ENCODE measurements around the gene THEM4. TPM values are rescaled to one million over a fixed set of nuclear protein-coding genes. Genes with fewer than 3 reads are reported as not detected.

Gene THEM4
- total and polyA plus RNA-seq, 2 of the 8 experiments (the other 6 are each of a cell fraction or from before 2014, with no cell fraction given), result 9.9 to 11.2 TPM

GRCh38 chr1:151833172-151833900, 76.0 kb downstream of the THEM4 start:
- Histone ChIP-seq H3K27me3 (replicated peaks in 1 of 4; ENCODE audit: control insufficient read depth in 3 of 4, extremely low read depth in 1 of 4, insufficient read depth in 3 of 4, low read length in 3 of 4) (peaks cover 10 to 17% (median 16%) of the 10 kb centered on the region in 4 experiments), H2BK5ac (ENCODE audit: low read depth, low read length) (no peak overlapping the region), H2BK20ac (ENCODE audit: low read length) (no peak overlapping the region), H3K36me3 (ENCODE audit: control insufficient read depth in 2 of 4, insufficient read depth in 4 of 4, low read length in 3 of 4) (no peaks in the 10 kb centered on the region), H2BK12ac (ENCODE audit: low read depth, low read length) (no peak overlapping the region), H4K8ac (ENCODE audit: extremely low read depth, insufficient read depth, low read length) (no peak overlapping the region), H3K9ac (replicated peaks in 1 of 4; ENCODE audit: extremely low read depth in 1 of 4, low read depth in 3 of 4, low read length in 3 of 4) (no peak overlapping the region), H2AK5ac (ENCODE audit: low read depth, low read length) (no peak overlapping the region), H2AFZ (ENCODE audit: low read length) (no peak overlapping the region), H3K4me1 (replicated peaks in 1 of 4; ENCODE audit: control insufficient read depth in 3 of 4, insufficient read depth in 4 of 4, low read length in 3 of 4) (peaks cover 12 to 29% (median 21%) of the 10 kb centered on the region in 4 experiments), H3K4me2 (ENCODE audit: insufficient read depth in 1 of 2, low read depth in 2 of 2, low read length in 2 of 2) (no peak overlapping the region), H3K23ac (ENCODE audit: insufficient read length) (no peak overlapping the region), H3K9me3 (ENCODE audit: insufficient read depth in 2 of 2, low read depth in 1 of 2, low read length in 1 of 2) (no peaks in the 10 kb centered on the region), H3K79me2 (ENCODE audit: control insufficient read depth in 1 of 2, insufficient read depth in 2 of 2, low read length in 2 of 2) (no peaks in the 10 kb centered on the region), H4K20me1 (replicated peaks in 1 of 2; ENCODE audit: control insufficient read depth in 1 of 2, insufficient read depth in 2 of 2, low read length in 2 of 2) (no peaks in the 10 kb centered on the region), H2BK15ac (ENCODE audit: low read length) (no peak overlapping the region), H3K14ac (ENCODE audit: insufficient read length) (no peak overlapping the region), H2BK120ac (replicated peaks; ENCODE audit: low read depth, low read length) (no peak overlapping the region), H3K56ac (replicated peaks; ENCODE audit: insufficient read length, low read depth, low read length) (no peak overlapping the region), H3K27ac (ENCODE audit: low read depth, low read length) (no peak overlapping the region; the same call in 1 of the 2 replicates), H3K4ac (replicated peaks; ENCODE audit: insufficient read length, low read depth, low read length) (no peak overlapping the region), H3K4me3 (ENCODE audit: extremely low read depth in 1 of 4, insufficient read depth in 2 of 4, low read depth in 3 of 4, low read length in 4 of 4) (no peak overlapping the region), H3K23me2 (ENCODE audit: low read depth, low read length) (peaks cover 10% of the 10 kb centered on the region; the same call in 1 of the 2 replicates), H4K5ac (ENCODE audit: insufficient read length, low read depth, low read length) (no peak overlapping the region), H3K79me1 (ENCODE audit: low read depth, low read length) (no peaks in the 10 kb centered on the region), H3K18ac (ENCODE audit: extremely low read depth, low read length) (no peak overlapping the region), H4K91ac (replicated peaks; ENCODE audit: insufficient read length, low read length) (no peak overlapping the region)
- DNase-seq (ENCODE audit: low read depth in 1 of 2, low spot score in 2 of 2) (no peak), FAIRE-seq (no peak)
- ChIA-PET CTCF (ENCODE audit: partially characterized antibody) (interaction anchor here (0.7 to 2.0 kb wide), 11 partner anchors 25 to 298 kb away, joined by 3 to 8 read pairs (median 4); partner anchors contain the start of genes MRPL9 and RIIAD1), POLR2A (ENCODE audit: partially characterized antibody) (no interaction called here)
- 91% methylated on average over 4 of the region's 8 CpGs; no CpG with 5 or more reads in 1 of the 2 experiments for WGBS, 2 experiments (ENCODE audit: extremely low coverage in 1 of 2, insufficient coverage in 1 of 2, insufficient read length in 1 of 2, insufficient replicate concordance in 2 of 2, low coverage in 1 of 2, low lambda C conversion rate in 2 of 2, missing lambda C conversion rate in 1 of 2)
- no peak for TF ChIP-seq KDM5A (IDR thresholded peaks at IDR 0.05; ENCODE audit: low read length)
- TF ChIP-seq SP1 (IDR thresholded peaks at IDR 0.05; ENCODE audit: low read depth, low read length), result no peak
- TF ChIP-seq SIX5 (IDR thresholded peaks at IDR 0.05; ENCODE audit: low read depth, low read length), result no peak
- TF ChIP-seq POLR2A (IDR thresholded peaks at IDR 0.05; ENCODE audit: control extremely low read depth in 1 of 2, low read depth in 2 of 2, low read length in 2 of 2), result no peak
